GM12873 (cell line): ENCODE results near the gene JARID2.

Experiments
- TF ChIP-seq, protein P1 (sequence below): IDR thresholded peaks from 2 replicates; pipeline ENCODE4 v1.5.1; 2012; ENCODE audit warnings: low read depth, mild to moderate bottlenecking, moderate library complexity, low read length, control low read depth; ENCODE audit not compliant: insufficient read depth; ENCODE audit errors: missing control alignments

Gene JARID2

DNA sequence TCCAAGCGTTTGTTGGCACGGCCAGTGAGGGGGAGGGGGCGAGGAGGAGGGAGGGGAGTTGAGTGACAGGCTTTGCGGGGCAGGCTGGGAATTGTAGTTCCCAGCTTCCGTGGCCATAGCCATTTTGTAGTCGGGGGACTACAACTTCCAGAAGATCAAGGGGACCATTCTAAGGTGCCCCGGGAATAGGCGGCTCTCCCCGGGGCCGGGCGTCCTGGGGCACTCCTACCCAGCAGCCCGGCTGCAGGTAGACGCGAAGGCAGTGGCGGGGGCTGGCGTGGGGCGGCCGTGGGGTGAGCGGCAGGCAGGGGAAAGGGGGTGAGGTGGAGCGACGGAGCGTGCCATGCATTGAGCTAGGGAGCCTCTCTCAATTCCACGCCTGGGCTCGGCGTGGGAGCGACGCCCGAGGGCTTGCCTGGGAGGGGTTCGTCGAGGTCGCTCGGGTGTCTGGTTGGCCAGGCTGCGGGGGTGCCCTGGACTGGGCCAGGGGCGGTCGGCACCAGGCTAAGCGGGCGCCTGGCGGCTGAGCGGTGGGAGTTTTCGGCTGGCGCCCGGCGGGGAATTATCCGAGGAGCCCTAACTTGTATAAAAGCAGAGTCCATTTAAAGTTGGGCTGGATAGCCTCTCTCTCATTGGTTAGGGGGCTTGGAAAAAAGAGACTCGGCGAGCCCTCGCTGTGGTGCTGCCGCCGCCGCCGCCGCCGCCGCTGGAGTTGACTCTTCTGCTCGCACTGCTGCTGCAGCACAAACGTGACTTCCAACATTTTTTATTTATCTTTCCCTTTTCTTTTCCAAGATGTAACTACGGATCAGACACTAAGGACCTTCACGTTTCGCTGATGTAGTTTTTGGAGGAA, at the start of gene JARID2:
TSS of gene JARID2 (plus strand) at position 709 of the 856 bp plus-strand sequence. CDS start 471 bp downstream, outside the sequence.
- TF ChIP-seq, protein P1, sequence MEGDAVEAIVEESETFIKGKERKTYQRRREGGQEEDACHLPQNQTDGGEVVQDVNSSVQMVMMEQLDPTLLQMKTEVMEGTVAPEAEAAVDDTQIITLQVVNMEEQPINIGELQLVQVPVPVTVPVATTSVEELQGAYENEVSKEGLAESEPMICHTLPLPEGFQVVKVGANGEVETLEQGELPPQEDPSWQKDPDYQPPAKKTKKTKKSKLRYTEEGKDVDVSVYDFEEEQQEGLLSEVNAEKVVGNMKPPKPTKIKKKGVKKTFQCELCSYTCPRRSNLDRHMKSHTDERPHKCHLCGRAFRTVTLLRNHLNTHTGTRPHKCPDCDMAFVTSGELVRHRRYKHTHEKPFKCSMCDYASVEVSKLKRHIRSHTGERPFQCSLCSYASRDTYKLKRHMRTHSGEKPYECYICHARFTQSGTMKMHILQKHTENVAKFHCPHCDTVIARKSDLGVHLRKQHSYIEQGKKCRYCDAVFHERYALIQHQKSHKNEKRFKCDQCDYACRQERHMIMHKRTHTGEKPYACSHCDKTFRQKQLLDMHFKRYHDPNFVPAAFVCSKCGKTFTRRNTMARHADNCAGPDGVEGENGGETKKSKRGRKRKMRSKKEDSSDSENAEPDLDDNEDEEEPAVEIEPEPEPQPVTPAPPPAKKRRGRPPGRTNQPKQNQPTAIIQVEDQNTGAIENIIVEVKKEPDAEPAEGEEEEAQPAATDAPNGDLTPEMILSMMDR: no peak

DNA sequence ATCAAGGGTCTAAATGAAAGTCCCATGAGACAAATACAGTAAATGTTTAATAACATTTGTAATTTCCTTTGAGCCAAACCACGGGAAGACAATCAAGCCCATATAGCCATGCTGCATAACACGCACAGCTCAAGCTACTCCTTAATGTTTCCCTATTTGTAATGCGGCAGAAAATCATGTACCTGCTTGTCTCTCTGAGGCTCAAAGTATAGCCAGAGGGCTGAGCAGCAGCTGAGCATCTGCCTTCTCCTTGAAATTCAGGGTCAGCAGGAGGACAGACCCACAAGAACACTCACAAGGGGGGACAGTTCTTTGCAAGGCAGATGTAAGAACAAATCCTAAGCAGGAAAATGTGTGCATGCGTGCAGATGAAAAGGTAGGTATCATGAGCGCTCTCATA, 45.8 kb upstream of the JARID2 start:
- TF ChIP-seq, protein P1: no peak

GRCh38 chr6:15205321-15205720, 40.5 kb upstream of the JARID2 start:
- TF ChIP-seq, protein P1: no peak

- TF ChIP-seq, protein P1: no peak
These were observed 39.0 kb upstream of the JARID2 start for GRCh38 chr6:15206887-15207286.

DNA sequence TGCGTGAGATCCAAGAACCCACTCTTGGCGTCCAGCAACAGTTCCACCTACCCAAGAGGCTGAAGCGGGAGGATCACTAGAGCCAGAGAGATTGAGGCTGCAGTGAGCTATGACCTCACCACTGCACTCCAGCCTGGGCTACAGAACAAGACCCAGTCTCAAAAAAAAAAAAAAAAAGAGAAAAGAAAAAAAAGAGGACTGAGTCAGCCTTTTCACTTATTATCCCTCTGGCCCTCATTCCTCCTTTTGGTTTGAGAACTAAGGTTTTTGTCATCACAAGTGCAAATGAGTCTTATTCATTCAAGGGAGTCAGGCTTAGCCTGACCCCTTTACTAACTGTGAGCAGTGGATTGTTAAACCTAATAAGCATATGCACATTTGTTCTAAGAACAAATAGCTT, 37.9 kb upstream of the JARID2 start:
- TF ChIP-seq, protein P1: no peak

- TF ChIP-seq, protein P1: no peak
These were observed 31.9 kb upstream of the JARID2 start for GRCh38 chr6:15213838-15214400.

DNA sequence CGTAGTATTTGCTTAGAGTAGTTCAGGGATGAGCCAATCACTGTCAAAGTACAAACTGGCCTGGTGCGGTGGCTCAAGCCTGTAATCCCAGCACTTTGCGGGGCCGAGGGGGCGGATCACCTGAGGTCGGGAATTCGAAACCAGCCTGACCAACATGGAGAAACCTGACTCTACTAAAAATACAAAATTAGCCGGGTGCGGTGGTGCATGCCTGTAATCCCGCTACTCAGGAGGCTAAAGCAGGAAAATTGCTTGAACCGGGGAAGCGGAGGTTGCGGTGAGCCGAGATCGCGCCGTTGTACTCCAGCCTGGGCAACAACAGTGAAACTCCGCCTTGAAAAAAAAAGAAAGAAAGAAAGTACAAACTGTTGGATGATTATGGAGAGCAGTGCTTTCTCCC, 27.5 kb upstream of the JARID2 start:
- TF ChIP-seq, protein P1: no peak
